Liver (tissue), 9 donors: ENCODE measurements around the gene DES. TPM values are rescaled to one million over a fixed set of nuclear protein-coding genes. Genes with fewer than 3 reads are reported as not detected.

Source experiments
- DNase-seq: peaks from one replicate; pipeline ENCODE4 v3.0.0-alpha.2; 2017; ENCODE audit warnings: low spot score
- H3K27ac ChIP-seq, 2 donors: one replicate each; pipeline ENCODE4 v1.7.0; 2013; ENCODE audit warnings: inconsistent platforms in 2 of 2, low read length in 2 of 2, control low read depth in 1 of 2, low read depth in 1 of 2, mild to moderate bottlenecking in 1 of 2
- H3K27me3 ChIP-seq, 4 donors: one replicate each; pipeline versions ENCODE4 v1.6.1 to v1.7.0; 2013; ENCODE audit warnings: low read length in 3 of 4, inconsistent platforms in 1 of 4, mild to moderate bottlenecking in 1 of 4, moderate library complexity in 1 of 4; ENCODE audit not compliant: control insufficient read depth in 4 of 4, insufficient read depth in 4 of 4
- H3K36me3 ChIP-seq, 4 donors: one replicate each; pipeline versions ENCODE4 v1.6.1 to v1.7.0; 2013; ENCODE audit warnings: low read length in 3 of 4, mild to moderate bottlenecking in 3 of 4, low read depth in 1 of 4, moderate library complexity in 1 of 4; ENCODE audit not compliant: control insufficient read depth in 4 of 4, insufficient read depth in 3 of 4
- H3K4me1 ChIP-seq, 4 donors: one replicate each; pipeline versions ENCODE4 v1.6.1 to v1.7.0; 2013; ENCODE audit warnings: low read length in 3 of 4, mild to moderate bottlenecking in 3 of 4, moderate library complexity in 1 of 4; ENCODE audit not compliant: control insufficient read depth in 4 of 4, insufficient read depth in 4 of 4
- H3K4me3 ChIP-seq, 3 donors: one replicate each; pipeline versions ENCODE4 v1.6.1 to v1.7.0; 2013; ENCODE audit warnings: low read length in 3 of 3, control low read depth in 1 of 3, low read depth in 1 of 3, mild to moderate bottlenecking in 1 of 3
- H3K9ac ChIP-seq, 2 donors: one replicate each; pipeline ENCODE4 v1.7.0; 2013; ENCODE audit warnings: low read length in 2 of 2, mild to moderate bottlenecking in 2 of 2, moderate library complexity in 2 of 2, control low read depth in 1 of 2, low read depth in 1 of 2
- H3K9me3 ChIP-seq, 4 donors: one replicate each; pipeline versions ENCODE4 v1.6.1 to v1.7.0; 2013; ENCODE audit warnings: low read length in 3 of 4; ENCODE audit not compliant: control insufficient read depth in 4 of 4
- ATF3 ChIP-seq: IDR thresholded peaks from 2 replicates; pipeline ENCODE4 v1.6.1; 2016; ENCODE audit warnings: antibody characterized with exemption
- CTCF ChIP-seq: fragments of 150-350 bp; IDR thresholded peaks from 2 replicates; pipeline ENCODE4 v1.5.1; 2017; ENCODE audit warnings: improper control_type of control experiment, low read depth, low read length; ENCODE audit not compliant: missing input control
- EGR1 ChIP-seq, 2 donors: IDR thresholded peaks; 2 replicates each; pipeline ENCODE4 v1.6.1; 2016 to 2018; ENCODE audit warnings: antibody characterized with exemption in 2 of 2, low read depth in 2 of 2
- FOXA1 ChIP-seq: IDR thresholded peaks from 2 replicates; pipeline ENCODE4 v1.6.1; 2016; ENCODE audit warnings: antibody characterized with exemption
- FOXA2 ChIP-seq: IDR thresholded peaks from 2 replicates; pipeline ENCODE4 v1.6.1; 2016; ENCODE audit warnings: antibody characterized with exemption
- GABPA ChIP-seq, 2 donors: IDR thresholded peaks in 1 of 2; conservative IDR thresholded peaks in 1 of 2; 2 replicates each; pipeline ENCODE4 v1.6.1; 2016; ENCODE audit warnings: antibody characterized with exemption in 2 of 2, mild to moderate bottlenecking in 1 of 2, moderate library complexity in 1 of 2
- HNF4A ChIP-seq, 2 donors: conservative IDR thresholded peaks; 2 replicates each; pipeline ENCODE4 v1.6.1; 2016; ENCODE audit warnings: antibody characterized with exemption in 2 of 2, mild to moderate bottlenecking in 2 of 2
- HNF4G ChIP-seq: IDR thresholded peaks from 2 replicates; pipeline ENCODE4 v1.6.1; 2016; ENCODE audit warnings: antibody characterized with exemption
- JUND ChIP-seq, 2 donors: IDR thresholded peaks; 2 replicates each; pipeline ENCODE4 v1.6.1; 2016; ENCODE audit warnings: antibody characterized with exemption in 2 of 2
- MAX ChIP-seq: IDR thresholded peaks from 2 replicates; pipeline ENCODE4 v1.6.1; 2016; ENCODE audit warnings: antibody characterized with exemption
- NR2F2 ChIP-seq: IDR thresholded peaks from 2 replicates; pipeline ENCODE4 v1.6.1; 2016; ENCODE audit warnings: antibody characterized with exemption
- RAD21 ChIP-seq, 2 donors: IDR thresholded peaks; 2 replicates each; pipeline ENCODE4 v1.6.1; 2016; ENCODE audit warnings: antibody characterized with exemption in 2 of 2, mild to moderate bottlenecking in 2 of 2
- REST ChIP-seq: IDR thresholded peaks from 2 replicates; pipeline ENCODE4 v1.6.1; 2016; ENCODE audit warnings: antibody characterized with exemption, mild to moderate bottlenecking
- RXRA ChIP-seq, 2 donors: IDR thresholded peaks; 2 replicates each; pipeline ENCODE4 v1.6.1; 2017 to 2018; ENCODE audit warnings: antibody characterized with exemption in 2 of 2, mild to moderate bottlenecking in 1 of 2
- SP1 ChIP-seq: IDR thresholded peaks from 2 replicates; pipeline ENCODE4 v1.6.1; 2018; ENCODE audit warnings: antibody characterized with exemption, mild to moderate bottlenecking
- TAF1 ChIP-seq: conservative IDR thresholded peaks from 2 replicates; pipeline ENCODE4 v1.6.1; 2016; ENCODE audit warnings: antibody characterized with exemption, mild to moderate bottlenecking
- YY1 ChIP-seq: IDR thresholded peaks from 2 replicates; pipeline ENCODE4 v1.6.1; 2016; ENCODE audit warnings: antibody characterized with exemption, mild to moderate bottlenecking
- ZBTB33 ChIP-seq: IDR thresholded peaks from 2 replicates; pipeline ENCODE4 v1.6.1; 2016; ENCODE audit warnings: antibody characterized with exemption
- WGBS: extraction: QIAGEN DNeasy Blood & Tissue Kit; methylation state at CpG from one replicate; pipeline ENCODE4 v1.1.7; 2013; 5-methylcytosine and 5-hydroxymethylcytosine counted together
- polyA plus RNA-seq, 2 donors: library from polyadenylated mRNA; stranded (reverse) in 1 of 2; unstranded in 1 of 2; fragments of 200-250 nt in 1 of 2; fragments of >200 nt in 1 of 2; fragmentation: Nextera tagmentation in 1 of 2; extraction: Ambion mirVana in 1 of 2; gene quantifications; one replicate each; pipeline versions ENCODE4 v1.2.1 to v1.2.3, GENCODE V29; 2013 to 2015
- total RNA-seq, 2 donors: library from RNA; depleted of rRNA; stranded (reverse); fragments of >200 nt; gene quantifications; one replicate each; pipeline ENCODE4 v1.2.3, GENCODE V29; 2014
- donor health status: healthy.
- donor health status: healthy.
- donor health status: healthy.
- donor health status: healthy.
- donor health status: healthy.

DES gene
- total and polyA plus RNA-seq, 4 donors: 0.15 to 50.0 (median 3.2) TPM

- no peak for TF ChIP-seq YY1
These were observed 17.5 kb downstream of the DES start (continued) for GRCh38 chr2:219435701-219436100.

- WGBS: 82% methylated on average over 5 of the region's 5 CpGs
- TF ChIP-seq JUND (IDR thresholded peaks at IDR 0.05) (no peak), NR2F2 (no peak), YY1 (no peak), HNF4A (conservative IDR thresholded peaks at IDR 0.05) (no peak), FOXA1 (no peak), RAD21 (IDR thresholded peaks at IDR 0.05) (no peak), HNF4G (no peak), GABPA (IDR thresholded peaks at IDR 0.05 in 1 of 2, conservative IDR thresholded peaks at IDR 0.05 in 1 of 2) (no peak), CTCF (no peak), TAF1 (no peak), MAX (no peak), FOXA2 (no peak), RXRA (IDR thresholded peaks at IDR 0.05) (no peak), SP1 (no peak), ZBTB33 (no peak), REST (no peak), EGR1 (IDR thresholded peaks at IDR 0.05; ENCODE audit: low read depth in 2 of 2) (no peak), ATF3 (no peak)
- Histone ChIP-seq H3K36me3 (no peaks in the 10 kb centered on the region), H3K9me3 (no peaks in the 10 kb centered on the region), H3K4me3 (no peak overlapping the region), H3K4me1 (peaks cover 2 to 8% (median 3%) of the 10 kb centered on the region in 4 donors), H3K27ac (no peak overlapping the region), H3K9ac (no peak overlapping the region), H3K27me3 (peaks cover 0 to 11% (median 6%) of the 10 kb centered on the region in 4 donors)
- DNase-seq: no peak
These were observed 18.3 kb downstream of the DES start for GRCh38 chr2:219436491-219436890.
